K562 (cell line): ENCODE results near the gene OSBPL3. TPM values are rescaled to one million over a fixed set of nuclear protein-coding genes. Genes with fewer than 3 reads are reported as not detected.

Experiments used
- BACH1 ChIP-seq: fragments of 200-800 bp; sonication (Bioruptor generic); IDR thresholded peaks from 2 replicates; pipeline ENCODE4 v1.6.1; 2016; ENCODE audit warnings: missing genetic modification characterization, missing compliant biosample characterization
- CC2D1A ChIP-seq: fragments of 450-650 bp; IDR thresholded peaks from 2 replicates; pipeline ENCODE4 v1.6.1; 2017; ENCODE audit warnings: mild to moderate bottlenecking
- ESRRB ChIP-seq: fragments of 250-450 bp; sonication (Bioruptor Pico); IDR thresholded peaks from 2 replicates; pipeline ENCODE4 v1.5.0; 2020; ENCODE audit warnings: mild to moderate bottlenecking, moderate library complexity, borderline replicate concordance
- FOXP1 ChIP-seq: sonication (generic); formaldehyde crosslinking; IDR thresholded peaks from 2 replicates; pipeline ENCODE4 v1.8.0; 2022; ENCODE audit warnings: mild to moderate bottlenecking, missing genetic modification reagents
- MTA2 ChIP-seq: fragments of 450-650 bp; IDR thresholded peaks from 2 replicates; pipeline ENCODE4 v1.6.1; 2016; ENCODE audit warnings: low read depth
- NFIX ChIP-seq: fragments of 250-450 bp; sonication (Bioruptor Pico); IDR thresholded peaks from 2 replicates; pipeline ENCODE4 v1.4.0; 2020; ENCODE audit warnings: low read depth, mild to moderate bottlenecking, moderate library complexity
- NUFIP1 ChIP-seq: fragments of 450-650 bp; IDR thresholded peaks from 2 replicates; pipeline ENCODE4 v1.6.1; 2018; ENCODE audit not compliant: partially characterized antibody
- PRPF4 ChIP-seq: fragments of 200-400 bp; formaldehyde crosslinking; IDR thresholded peaks from one replicate; pipeline ENCODE4 v1.6.1; 2017; ENCODE audit warnings: low read length, low read depth, mild to moderate bottlenecking; ENCODE audit not compliant: insufficient read depth, poor library complexity, severe bottlenecking
- TAF15 ChIP-seq: fragments of 200-400 bp; formaldehyde crosslinking; IDR thresholded peaks from 2 replicates; pipeline ENCODE4 v1.6.1; 2017; ENCODE audit warnings: mild to moderate bottlenecking, low read depth, low read length, moderate library complexity
- TARDBP ChIP-seq: fragments of 450-650 bp; IDR thresholded peaks from 2 replicates; pipeline ENCODE4 v1.6.1; 2016
- TSC22D4 ChIP-seq: fragments of 450-650 bp; IDR thresholded peaks from 2 replicates; pipeline ENCODE4 v1.6.1; 2016; ENCODE audit warnings: missing genetic modification characterization, missing biosample characterization, control low read depth
- ZNF551 ChIP-seq: fragments of 250-450 bp; sonication (Bioruptor Pico); IDR thresholded peaks from 2 replicates; pipeline ENCODE4 v1.5.0; 2021; ENCODE audit warnings: mild to moderate bottlenecking, moderate library complexity
- ZNF589 ChIP-seq: fragments of 200-800 bp; sonication (Bioruptor generic); IDR thresholded peaks from 2 replicates; pipeline ENCODE4 v1.6.1; 2016; ENCODE audit warnings: low read depth, missing genetic modification characterization, missing compliant biosample characterization
- ZNF780A ChIP-seq: fragments of 250-450 bp; sonication (Bioruptor Pico); IDR thresholded peaks from 2 replicates; pipeline ENCODE4 v1.5.0; 2021; ENCODE audit warnings: mild to moderate bottlenecking
- polyA plus RNA-seq, 8 experiments: library from polyadenylated mRNA; depleted of rRNA in 4 of 8; stranded (reverse) in 5 of 8; unstranded in 3 of 8; fragments of >200 nt; fragmentation: Nextera tagmentation in 2 of 8; fragmentation: Illumina TruSeq in 1 of 8; extraction: Ambion mirVana in 2 of 8; extraction: Trizol in 1 of 8; gene quantifications; 2 replicates each; pipeline versions ENCODE4 v1.2.1 to v1.2.3, GENCODE V29; 2011 to 2014; ENCODE audit warnings: inconsistent platforms in 1 of 8, missing spikeins in 1 of 8
- total RNA-seq, 7 experiments: library from RNA; depleted of rRNA in 6 of 7; stranded (reverse); fragments of >200 nt in 6 of 7; fragmentation: Illumina TruSeq in 2 of 7; extraction: Trizol in 2 of 7; gene quantifications; 2 replicates each; pipeline versions ENCODE4 v1.2.1 to v1.2.3, GENCODE V29; 2011 to 2021; ENCODE audit warnings: low replicate concordance in 1 of 7
- TF ChIP-seq, protein P1 (sequence below), 2 experiments: fragments of 150-350 bp in 1 of 2; IDR thresholded peaks; 2 replicates each; pipeline ENCODE4 v1.6.1; 2012 to 2016; ENCODE audit warnings: low read depth in 2 of 2, low read length in 2 of 2, mild to moderate bottlenecking in 1 of 2, moderate library complexity in 1 of 2
- TF ChIP-seq, protein P2 (sequence below): sonication (generic); formaldehyde crosslinking; IDR thresholded peaks from 2 replicates; pipeline ENCODE4 v1.8.0; 2022; ENCODE audit warnings: mild to moderate bottlenecking, missing genetic modification reagents, borderline replicate concordance
- TF ChIP-seq, protein P3 (sequence below): fragments of 250-450 bp; sonication (Bioruptor Pico); IDR thresholded peaks from 2 replicates; pipeline ENCODE4 v1.5.0; 2020; ENCODE audit warnings: mild to moderate bottlenecking
- TF ChIP-seq, protein P4 (sequence below), 3 experiments: fragments of 200-800 bp in 1 of 3; sonication (Bioruptor generic) in 1 of 3; sonication (generic) in 1 of 3; formaldehyde crosslinking in 1 of 3; IDR thresholded peaks; 2 replicates each; pipeline versions ENCODE4 v1.6.1 to v1.8.0; 2016 to 2022; ENCODE audit warnings: mild to moderate bottlenecking in 2 of 3, missing compliant biosample characterization in 2 of 3, missing genetic modification characterization in 2 of 3, missing genetic modification reagents in 1 of 3

The OSBPL3 gene
- total and polyA plus RNA-seq, 9 of the 15 experiments (the other 6 are each of a cell fraction or from before 2014, with no cell fraction given), result 4.8 to 37.2 (median 26.5) TPM

DNA sequence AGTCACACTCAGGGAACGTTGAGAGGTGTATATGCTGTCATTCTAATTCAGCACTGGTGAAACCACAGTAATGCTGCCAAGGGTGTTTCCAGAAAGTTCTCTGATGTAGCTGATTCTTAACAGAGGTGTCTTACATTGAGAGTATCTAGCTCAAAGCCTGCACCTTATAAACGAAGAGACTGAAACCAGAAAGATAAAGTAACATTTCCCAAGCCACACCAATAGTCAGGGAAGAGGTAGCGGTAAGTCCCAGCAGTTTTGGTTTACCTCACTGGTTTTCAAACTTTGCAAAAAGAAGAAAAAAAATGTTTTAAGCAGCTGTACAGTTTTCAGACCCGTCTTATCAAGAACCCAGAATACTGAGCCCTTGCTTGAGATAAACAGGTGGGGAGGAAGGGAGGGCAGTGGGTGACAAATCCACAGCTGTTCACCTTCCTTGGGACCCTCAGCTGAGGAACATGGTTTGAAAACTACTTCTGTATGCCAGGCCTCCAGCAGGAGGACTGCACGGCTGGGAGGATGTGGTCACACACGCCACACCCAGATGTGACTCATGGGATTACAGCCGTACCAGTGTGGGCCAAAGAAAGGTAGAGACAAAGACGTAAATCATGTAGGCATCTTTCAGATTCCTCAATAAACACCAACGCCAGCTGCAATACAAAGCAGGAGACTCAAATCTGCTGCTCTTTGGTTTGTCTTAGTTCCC lies 158.8 kb downstream of the OSBPL3 start (continued):
- TF ChIP-seq, protein P1, sequence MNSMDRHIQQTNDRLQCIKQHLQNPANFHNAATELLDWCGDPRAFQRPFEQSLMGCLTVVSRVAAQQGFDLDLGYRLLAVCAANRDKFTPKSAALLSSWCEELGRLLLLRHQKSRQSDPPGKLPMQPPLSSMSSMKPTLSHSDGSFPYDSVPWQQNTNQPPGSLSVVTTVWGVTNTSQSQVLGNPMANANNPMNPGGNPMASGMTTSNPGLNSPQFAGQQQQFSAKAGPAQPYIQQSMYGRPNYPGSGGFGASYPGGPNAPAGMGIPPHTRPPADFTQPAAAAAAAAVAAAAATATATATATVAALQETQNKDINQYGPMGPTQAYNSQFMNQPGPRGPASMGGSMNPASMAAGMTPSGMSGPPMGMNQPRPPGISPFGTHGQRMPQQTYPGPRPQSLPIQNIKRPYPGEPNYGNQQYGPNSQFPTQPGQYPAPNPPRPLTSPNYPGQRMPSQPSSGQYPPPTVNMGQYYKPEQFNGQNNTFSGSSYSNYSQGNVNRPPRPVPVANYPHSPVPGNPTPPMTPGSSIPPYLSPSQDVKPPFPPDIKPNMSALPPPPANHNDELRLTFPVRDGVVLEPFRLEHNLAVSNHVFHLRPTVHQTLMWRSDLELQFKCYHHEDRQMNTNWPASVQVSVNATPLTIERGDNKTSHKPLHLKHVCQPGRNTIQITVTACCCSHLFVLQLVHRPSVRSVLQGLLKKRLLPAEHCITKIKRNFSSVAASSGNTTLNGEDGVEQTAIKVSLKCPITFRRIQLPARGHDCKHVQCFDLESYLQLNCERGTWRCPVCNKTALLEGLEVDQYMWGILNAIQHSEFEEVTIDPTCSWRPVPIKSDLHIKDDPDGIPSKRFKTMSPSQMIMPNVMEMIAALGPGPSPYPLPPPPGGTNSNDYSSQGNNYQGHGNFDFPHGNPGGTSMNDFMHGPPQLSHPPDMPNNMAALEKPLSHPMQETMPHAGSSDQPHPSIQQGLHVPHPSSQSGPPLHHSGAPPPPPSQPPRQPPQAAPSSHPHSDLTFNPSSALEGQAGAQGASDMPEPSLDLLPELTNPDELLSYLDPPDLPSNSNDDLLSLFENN (IDR thresholded peaks at IDR 0.05; ENCODE audit: low read depth in 2 of 2, low read length in 2 of 2), result no peak
- TF ChIP-seq ZNF589 (CRISPR knock-in tag) (no peak; the same call in 1 of the 2 replicates), NUFIP1 (no peak), ZNF551 (CRISPR knock-in tag) (no peak), FOXP1 (CRISPR knock-in tag) (no peak), TSC22D4 (no peak), PRPF4 (no peak), BACH1 (tag) (peak; percentile 35; the same call in 1 of the 2 replicates), MTA2 (peak; percentile 15; the same call in 1 of the 2 replicates), ESRRB (no peak), TAF15 (no peak), NFIX (CRISPR knock-in tag) (no peak), ZNF780A (CRISPR knock-in tag) (no peak), CC2D1A (no peak), TARDBP (no peak)
- TF ChIP-seq, protein P2, sequence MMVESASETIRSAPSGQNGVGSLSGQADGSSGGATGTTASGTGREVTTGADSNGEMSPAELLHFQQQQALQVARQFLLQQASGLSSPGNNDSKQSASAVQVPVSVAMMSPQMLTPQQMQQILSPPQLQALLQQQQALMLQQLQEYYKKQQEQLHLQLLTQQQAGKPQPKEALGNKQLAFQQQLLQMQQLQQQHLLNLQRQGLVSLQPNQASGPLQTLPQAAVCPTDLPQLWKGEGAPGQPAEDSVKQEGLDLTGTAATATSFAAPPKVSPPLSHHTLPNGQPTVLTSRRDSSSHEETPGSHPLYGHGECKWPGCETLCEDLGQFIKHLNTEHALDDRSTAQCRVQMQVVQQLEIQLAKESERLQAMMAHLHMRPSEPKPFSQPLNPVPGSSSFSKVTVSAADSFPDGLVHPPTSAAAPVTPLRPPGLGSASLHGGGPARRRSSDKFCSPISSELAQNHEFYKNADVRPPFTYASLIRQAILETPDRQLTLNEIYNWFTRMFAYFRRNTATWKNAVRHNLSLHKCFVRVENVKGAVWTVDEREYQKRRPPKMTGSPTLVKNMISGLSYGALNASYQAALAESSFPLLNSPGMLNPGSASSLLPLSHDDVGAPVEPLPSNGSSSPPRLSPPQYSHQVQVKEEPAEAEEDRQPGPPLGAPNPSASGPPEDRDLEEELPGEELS (CRISPR knock-in tag), result no peak
- TF ChIP-seq, protein P3, sequence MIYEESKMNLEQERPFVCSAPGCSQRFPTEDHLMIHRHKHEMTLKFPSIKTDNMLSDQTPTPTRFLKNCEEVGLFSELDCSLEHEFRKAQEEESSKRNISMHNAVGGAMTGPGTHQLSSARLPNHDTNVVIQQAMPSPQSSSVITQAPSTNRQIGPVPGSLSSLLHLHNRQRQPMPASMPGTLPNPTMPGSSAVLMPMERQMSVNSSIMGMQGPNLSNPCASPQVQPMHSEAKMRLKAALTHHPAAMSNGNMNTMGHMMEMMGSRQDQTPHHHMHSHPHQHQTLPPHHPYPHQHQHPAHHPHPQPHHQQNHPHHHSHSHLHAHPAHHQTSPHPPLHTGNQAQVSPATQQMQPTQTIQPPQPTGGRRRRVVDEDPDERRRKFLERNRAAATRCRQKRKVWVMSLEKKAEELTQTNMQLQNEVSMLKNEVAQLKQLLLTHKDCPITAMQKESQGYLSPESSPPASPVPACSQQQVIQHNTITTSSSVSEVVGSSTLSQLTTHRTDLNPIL (CRISPR knock-in tag), result no peak
- TF ChIP-seq, protein P4, sequence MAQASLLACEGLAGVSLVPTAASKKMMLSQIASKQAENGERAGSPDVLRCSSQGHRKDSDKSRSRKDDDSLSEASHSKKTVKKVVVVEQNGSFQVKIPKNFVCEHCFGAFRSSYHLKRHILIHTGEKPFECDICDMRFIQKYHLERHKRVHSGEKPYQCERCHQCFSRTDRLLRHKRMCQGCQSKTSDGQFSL (CRISPR knock-in tag; IDR thresholded peaks at IDR 0.05), result no peak
- TF ChIP-seq, protein P4 (tag; IDR thresholded peaks at IDR 0.05), result no peak
